ENCODE data around the gene CHCHD3.

CHCHD3 gene

GRCh38 chr7:132941428-132941827, 140.5 kb downstream of the CHCHD3 start:
- no peaks in the 10 kb centered on the region for H3K9me3 ChIP-seq (ENCODE audit: control insufficient read depth, insufficient read depth, low read depth, low read length)
- H3K4me3 ChIP-seq (ENCODE audit: low read depth, low read length): no peak overlapping the region
- ChIA-PET POLR2A (no interaction called here), CTCF (interaction anchor here (0.6 kb wide), 1 partner anchor 1259 kb away, joined by 3 read pairs; no protein-coding TSS in a partner anchor)
- H3K36me3 ChIP-seq (ENCODE audit: control insufficient read depth in 2 of 2, insufficient read depth in 1 of 2, low read length in 2 of 2): no peaks in the 10 kb centered on the region
- H3K4me1 ChIP-seq (ENCODE audit: control insufficient read depth, insufficient read depth, low read length): no peaks in the 10 kb centered on the region
- no peak overlapping the region for H3K27ac ChIP-seq (ENCODE audit: extremely low read depth, low read depth, low read length)
- TF ChIP-seq ZNF623 (tag by site-specific recombination; IDR thresholded peaks at IDR 0.05): no peak
- TF ChIP-seq ZNF138 (tag by site-specific recombination; IDR thresholded peaks at IDR 0.05; ENCODE audit: borderline replicate concordance): no peak
- TF ChIP-seq KLF7 (tag by site-specific recombination; IDR thresholded peaks at IDR 0.05; ENCODE audit: borderline replicate concordance): no peak
- TF ChIP-seq ZNF211 (tag by site-specific recombination; IDR thresholded peaks at IDR 0.05; ENCODE audit: low read depth): no peak
- no peak for TF ChIP-seq ZNF391 (tag by site-specific recombination; IDR thresholded peaks at IDR 0.05; ENCODE audit: borderline replicate concordance, low read depth)
- TF ChIP-seq ZNF398 (tag by site-specific recombination; IDR thresholded peaks at IDR 0.05): no peak
- TF ChIP-seq ZNF701 (tag by site-specific recombination; IDR thresholded peaks at IDR 0.05): no peak
- TF ChIP-seq ZNF19 (tag by site-specific recombination; IDR thresholded peaks at IDR 0.05; ENCODE audit: low read depth): no peak
- no peak for TF ChIP-seq ZNF426 (tag by site-specific recombination; IDR thresholded peaks at IDR 0.05)
- TF ChIP-seq ZNF16 (tag by site-specific recombination; IDR thresholded peaks at IDR 0.05; ENCODE audit: low read depth): no peak
- TF ChIP-seq ZBTB21 (tag by site-specific recombination; IDR thresholded peaks at IDR 0.05): no peak
- TF ChIP-seq MYNN (tag by site-specific recombination; IDR thresholded peaks at IDR 0.05; ENCODE audit: borderline replicate concordance): no peak
- no peak for TF ChIP-seq ZNF449 (tag by site-specific recombination; IDR thresholded peaks at IDR 0.05)
- TF ChIP-seq ZNF596 (tag by site-specific recombination; IDR thresholded peaks at IDR 0.05): no peak
- no peak for TF ChIP-seq ZFHX2 (tag by site-specific recombination; conservative IDR thresholded peaks at IDR 0.05)
- no peak for TF ChIP-seq ZNF202 (tag by site-specific recombination; IDR thresholded peaks at IDR 0.05; ENCODE audit: borderline replicate concordance)
- no peak for TF ChIP-seq ZSCAN4 (tag by site-specific recombination; IDR thresholded peaks at IDR 0.05)
- no peak for TF ChIP-seq ZNF624 (tag by site-specific recombination; IDR thresholded peaks at IDR 0.05)

- Histone ChIP-seq H3K4me3 (ENCODE audit: low read depth, low read length) (no peak overlapping the region), H3K36me3 (ENCODE audit: control insufficient read depth in 2 of 2, insufficient read depth in 1 of 2, low read length in 2 of 2) (no peaks in the 10 kb centered on the region), H3K27ac (ENCODE audit: extremely low read depth, low read depth, low read length) (no peak overlapping the region), H3K9me3 (ENCODE audit: control insufficient read depth, insufficient read depth, low read depth, low read length) (no peaks in the 10 kb centered on the region), H3K4me1 (ENCODE audit: control insufficient read depth, insufficient read depth, low read length) (no peaks in the 10 kb centered on the region)
- ChIA-PET CTCF (no interaction called here), POLR2A (no interaction called here)
- TF ChIP-seq ZNF645 (tag by site-specific recombination; IDR thresholded peaks at IDR 0.05) (no peak), MEIS1 (CRISPR knock-in tag; IDR thresholded peaks at IDR 0.05; ENCODE audit: borderline replicate concordance) (no peak), KLF1 (tag by site-specific recombination; IDR thresholded peaks at IDR 0.05) (no peak), ZNF404 (tag by site-specific recombination; IDR thresholded peaks at IDR 0.05) (no peak), ZNF555 (tag by site-specific recombination; conservative IDR thresholded peaks at IDR 0.05) (no peak), FEZF1 (tag by site-specific recombination; IDR thresholded peaks at IDR 0.05) (no peak), ZFHX2 (tag by site-specific recombination; conservative IDR thresholded peaks at IDR 0.05) (no peak), ZFP41 (tag by site-specific recombination; IDR thresholded peaks at IDR 0.05; ENCODE audit: borderline replicate concordance) (no peak), ZNF596 (tag by site-specific recombination; IDR thresholded peaks at IDR 0.05) (no peak), TRIM28 (IDR thresholded peaks at IDR 0.05; ENCODE audit: borderline replicate concordance, low read length) (no peak), ZNF514 (tag by site-specific recombination; IDR thresholded peaks at IDR 0.05) (no peak), ZNF184 (tag by site-specific recombination; IDR thresholded peaks at IDR 0.05) (no peak), ZNF585B (tag by site-specific recombination; IDR thresholded peaks at IDR 0.05) (no peak), WT1 (tag by site-specific recombination; IDR thresholded peaks at IDR 0.05) (no peak), IKZF3 (tag by site-specific recombination; IDR thresholded peaks at IDR 0.05) (no peak)
These were observed 141.8 kb downstream of the CHCHD3 start for GRCh38 chr7:132940084-132940483.
